T1000 (cell line): ENCODE data around the gene DNM3.
A peak's percentile ranks its signal among the peaks of the same experiment; 100 is the strongest.

Experiments
- DNase-seq: peaks from one replicate; lab custom pipeline; 2025; ENCODE audit warnings: mixed read lengths; lab: John Stamatoyannopoulos, UW

DNM3 gene

DNA sequence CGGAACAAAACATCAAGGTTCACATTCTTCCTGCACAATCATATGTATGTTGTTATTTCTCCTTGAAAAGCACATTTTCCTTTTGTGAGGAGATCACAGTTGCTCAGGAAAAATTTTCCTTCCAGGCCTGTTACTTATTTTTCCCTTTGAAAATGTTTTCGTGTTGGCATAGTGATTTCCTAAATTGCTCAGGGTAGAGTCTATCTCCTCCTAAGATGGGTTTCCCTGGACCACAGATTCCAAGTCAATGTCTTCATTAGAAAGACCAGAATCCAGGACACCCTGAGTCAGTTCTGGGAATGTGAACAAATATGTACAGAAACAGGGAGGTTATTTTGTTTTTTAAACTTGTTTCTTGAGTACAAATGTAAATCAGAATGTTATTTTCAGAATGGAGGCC, 484.8 kb downstream of the DNM3 start:
- no peak for DNase-seq

DNA sequence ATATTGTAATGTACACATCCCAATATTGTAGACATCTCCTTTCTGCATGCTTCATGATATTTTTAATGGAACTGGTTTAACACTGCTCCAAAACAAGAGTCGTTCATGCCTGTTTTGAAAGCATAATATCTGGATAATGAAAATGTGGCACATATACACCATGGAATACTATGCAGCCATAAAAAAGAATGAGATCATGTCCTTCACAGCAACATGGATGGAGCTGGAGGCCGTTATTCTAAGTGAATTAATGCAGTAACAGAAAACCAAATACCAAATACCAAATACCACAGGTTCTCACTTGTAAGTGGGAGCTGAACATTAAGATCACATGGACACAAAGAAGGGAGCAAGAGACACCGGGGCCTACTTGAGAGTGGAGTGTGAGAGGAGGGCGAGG, 487.0 kb downstream of the DNM3 start:
- no peak for DNase-seq

- DNase-seq = no peak
These were observed 490.9 kb downstream of the DNM3 start for GRCh38 chr1:172332230-172332629.

GRCh38 chr1:172335377-172335776, 494.1 kb downstream of the DNM3 start:
- no peak for DNase-seq

- no peak for DNase-seq
These were observed 497.0 kb downstream of the DNM3 start for GRCh38 chr1:172338295-172338735.

DNA sequence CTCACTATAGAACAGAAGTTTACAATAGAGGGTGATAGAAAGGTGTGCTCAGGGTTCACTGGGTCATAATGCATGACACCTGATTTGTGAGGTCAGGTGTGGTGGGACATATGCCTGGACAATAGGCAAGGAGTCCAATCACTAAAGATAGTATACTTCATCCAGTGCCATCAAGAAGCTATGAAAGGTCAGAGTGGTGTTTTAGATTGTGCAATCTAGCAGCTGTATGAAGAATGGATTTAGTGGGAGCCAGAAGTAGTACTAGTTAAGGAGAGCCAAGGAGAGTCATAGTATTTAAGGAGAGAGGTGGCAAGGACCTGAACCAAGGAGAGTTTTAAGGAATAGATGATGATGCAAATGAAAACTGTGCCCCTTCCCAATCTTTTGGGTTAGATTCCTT, 498.5 kb downstream of the DNM3 start:
- no peak for DNase-seq

GRCh38 chr1:172340520-172340919, 499.2 kb downstream of the DNM3 start:
- no peak for DNase-seq

DNA sequence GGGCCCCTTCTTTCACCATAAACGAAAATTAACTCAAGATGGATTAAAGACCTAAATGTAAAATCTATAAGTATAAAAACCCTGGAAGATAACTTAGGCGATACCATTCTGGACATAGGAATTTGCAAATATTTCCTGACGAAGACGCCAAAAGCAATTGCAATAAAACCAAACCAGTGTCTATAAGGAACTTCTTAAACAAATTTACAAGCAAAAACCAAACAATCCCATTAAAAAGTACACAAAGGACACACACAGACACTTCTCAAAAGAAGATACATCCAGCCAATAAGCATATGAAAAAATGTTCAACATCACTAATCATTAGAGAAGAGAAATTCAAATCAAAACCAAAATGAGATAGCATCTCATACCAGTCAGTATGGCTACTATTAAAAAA, 500.4 kb downstream of the DNM3 start:
- no peak for DNase-seq

DNA sequence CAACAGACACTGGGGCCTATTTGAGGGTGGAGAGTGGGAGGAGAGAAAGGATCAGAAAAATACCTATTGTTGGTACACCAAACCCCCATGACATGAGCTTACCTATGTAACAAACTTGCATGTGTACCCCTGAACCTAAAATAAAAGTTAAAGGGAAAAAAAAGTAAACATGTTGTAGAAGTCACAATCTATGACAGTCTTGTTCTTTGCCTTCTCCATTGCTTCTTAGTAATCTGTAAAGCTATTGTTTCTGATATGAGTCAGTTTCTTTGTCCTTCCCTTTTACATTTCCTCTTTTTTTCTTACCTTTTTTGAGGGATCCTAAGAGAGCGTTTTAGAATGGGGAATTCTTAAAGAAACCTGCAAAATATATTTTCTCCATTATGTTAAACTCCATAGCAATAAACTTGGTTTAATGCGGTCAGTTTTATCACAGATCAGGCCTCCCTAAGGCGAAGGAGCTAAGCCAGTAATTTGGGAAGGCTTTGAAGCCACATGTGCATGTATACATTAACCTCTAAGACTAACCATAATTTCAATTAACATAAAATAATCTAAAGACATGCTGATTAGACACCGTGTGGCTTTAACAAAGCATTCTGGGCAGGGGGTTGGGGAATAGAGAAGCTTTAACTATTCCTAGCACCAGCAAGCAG, 501.4 kb downstream of the DNM3 start:
- no peak for DNase-seq

- DNase-seq = peak; percentile 20
These were observed 502.2 kb downstream of the DNM3 start for GRCh38 chr1:172343240-172344160.

DNA sequence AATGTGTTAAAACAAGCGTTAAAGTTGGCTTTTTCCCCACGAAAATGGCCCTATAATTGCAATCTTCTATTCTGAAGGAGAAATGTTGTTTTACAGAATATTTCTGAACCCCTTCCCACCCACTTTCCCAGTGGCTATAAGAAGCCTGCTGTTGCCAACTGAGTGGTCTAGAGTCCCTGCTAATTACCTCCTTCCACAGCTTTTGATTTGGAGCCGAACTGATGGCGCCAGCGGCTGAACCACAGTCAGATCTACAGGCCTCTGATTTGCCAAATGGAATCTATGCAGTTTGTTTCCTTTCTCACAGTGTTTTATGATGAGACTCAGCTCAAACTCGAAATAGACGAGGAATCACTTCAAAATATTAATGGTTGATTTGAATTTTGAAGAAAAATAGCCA, 503.1 kb downstream of the DNM3 start:
- DNase-seq = no peak

DNA sequence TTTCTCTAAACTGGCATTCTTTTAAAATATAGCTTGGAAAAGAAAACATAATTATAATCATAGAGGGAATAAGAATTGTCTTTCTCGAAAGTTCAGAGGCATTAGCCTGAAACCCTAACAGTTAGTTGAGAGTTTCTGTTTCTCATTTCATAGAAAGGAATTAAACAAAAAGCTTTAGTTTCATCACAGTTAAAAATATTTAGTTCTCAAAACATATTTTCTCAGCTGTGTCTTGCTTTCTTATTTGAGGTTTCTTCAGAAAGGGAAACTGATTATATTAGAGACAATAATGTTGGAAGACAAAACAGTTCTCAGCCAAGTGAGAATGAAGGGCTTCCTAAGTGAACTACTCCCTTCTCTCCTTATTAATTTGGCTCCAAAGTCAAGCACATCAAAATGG, 503.8 kb downstream of the DNM3 start:
- DNase-seq = no peak

GRCh38 chr1:172347416-172347815, 506.1 kb downstream of the DNM3 start:
- no peak for DNase-seq

- no peak for DNase-seq
These were observed 509.6 kb downstream of the DNM3 start for GRCh38 chr1:172350856-172351255.

DNA sequence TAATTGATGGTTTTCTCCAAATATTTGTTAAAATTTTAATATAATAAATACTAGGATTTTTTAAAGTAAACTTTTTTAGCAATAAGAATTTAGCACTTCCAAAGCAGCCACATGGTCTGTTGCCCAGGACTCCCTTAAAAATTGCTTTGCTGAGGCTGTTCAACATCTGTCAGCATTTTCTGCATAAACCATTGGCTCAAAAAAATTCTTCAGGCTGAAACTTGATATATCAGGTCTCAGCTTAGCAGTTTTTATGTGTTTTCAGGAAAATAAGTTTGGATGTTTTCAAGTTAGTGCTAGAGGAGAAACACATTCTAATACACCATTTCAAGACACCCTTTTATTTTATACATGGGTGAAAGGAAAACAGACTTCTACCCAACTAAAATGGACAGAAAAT, 510.0 kb downstream of the DNM3 start:
- DNase-seq = no peak

DNA sequence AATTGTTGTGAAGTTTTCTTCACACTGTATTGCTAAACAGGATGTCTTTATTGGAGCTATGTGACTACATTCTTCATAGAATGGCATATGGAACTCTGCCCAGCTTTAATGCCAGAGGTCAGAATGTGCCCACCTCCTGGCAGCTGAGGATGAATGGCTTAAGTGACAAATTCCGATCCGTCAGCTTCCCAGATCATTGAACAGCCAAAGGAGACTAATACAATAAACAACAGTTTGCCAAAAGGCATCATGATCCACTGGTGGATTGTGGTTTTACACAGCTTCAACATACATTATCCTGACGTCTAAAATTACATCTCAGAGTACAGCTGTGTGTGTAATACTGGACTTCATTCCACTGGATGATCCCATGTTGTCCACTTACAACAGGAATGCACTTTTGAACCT, 510.5 kb downstream of the DNM3 start:
- DNase-seq = no peak

DNA sequence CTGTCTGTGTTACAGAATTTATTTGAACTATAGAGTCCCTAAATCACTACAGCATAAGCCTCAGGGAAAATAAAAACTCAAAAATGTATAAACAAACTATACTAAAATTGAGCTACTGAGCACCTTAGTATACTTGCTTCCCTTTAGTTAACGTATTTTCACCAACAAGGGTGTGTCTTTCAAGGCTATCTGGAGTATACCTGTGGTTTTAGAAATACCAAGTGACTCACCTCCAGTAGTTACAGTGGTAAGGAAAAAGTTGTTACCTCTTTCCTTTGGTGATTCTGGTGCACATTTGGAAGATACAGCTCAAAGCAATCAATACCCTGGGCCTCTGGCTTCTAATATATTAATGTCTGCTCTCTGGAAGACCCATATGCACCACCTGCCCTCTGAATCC, 511.1 kb downstream of the DNM3 start:
- no peak for DNase-seq

DNA sequence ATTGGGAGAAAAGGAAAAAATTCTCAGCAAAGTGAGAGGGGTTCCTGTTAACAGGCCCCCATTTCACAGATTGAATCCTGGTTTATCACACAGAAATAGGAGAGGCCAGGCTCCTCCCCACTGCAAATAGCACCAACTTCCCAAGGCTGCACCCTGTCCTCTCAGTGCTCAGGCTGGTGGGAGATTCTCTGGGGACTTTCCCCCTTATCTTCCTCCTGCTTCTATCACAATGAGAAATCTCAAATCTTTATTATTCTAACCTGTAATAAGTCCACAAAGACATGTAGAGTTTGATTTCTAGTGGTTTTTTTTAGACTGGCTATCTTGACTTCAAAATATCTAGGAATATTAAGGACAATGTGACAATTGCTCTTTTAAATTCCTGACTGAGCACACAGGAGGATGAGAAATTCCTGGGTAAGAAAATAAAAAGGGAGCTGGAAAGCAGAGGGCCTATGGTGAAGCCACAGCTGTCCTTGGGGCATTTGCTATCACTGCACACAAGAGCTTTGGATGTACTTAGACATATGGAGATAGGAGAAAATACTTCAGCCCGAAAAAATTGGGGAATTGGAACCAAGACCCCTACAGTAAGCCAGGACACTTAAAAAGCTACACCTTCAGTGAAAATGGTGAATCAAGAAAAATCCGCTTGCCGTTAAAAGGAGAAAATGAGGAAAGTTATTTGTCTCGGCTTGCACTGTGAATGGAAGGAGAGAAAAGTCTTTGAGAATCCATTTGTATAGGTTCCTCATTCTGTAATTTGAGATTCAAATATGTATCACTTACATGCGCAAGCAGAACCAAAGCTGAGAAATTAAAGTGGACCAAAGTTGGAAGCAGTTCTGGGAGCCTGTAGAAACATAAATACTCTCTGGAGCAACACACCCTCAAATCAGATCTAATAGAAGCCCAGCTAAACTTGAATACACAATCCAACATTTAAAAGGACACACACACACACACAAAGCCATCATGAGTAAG, 513.3 kb downstream of the DNM3 start:
- no peak for DNase-seq

DNA sequence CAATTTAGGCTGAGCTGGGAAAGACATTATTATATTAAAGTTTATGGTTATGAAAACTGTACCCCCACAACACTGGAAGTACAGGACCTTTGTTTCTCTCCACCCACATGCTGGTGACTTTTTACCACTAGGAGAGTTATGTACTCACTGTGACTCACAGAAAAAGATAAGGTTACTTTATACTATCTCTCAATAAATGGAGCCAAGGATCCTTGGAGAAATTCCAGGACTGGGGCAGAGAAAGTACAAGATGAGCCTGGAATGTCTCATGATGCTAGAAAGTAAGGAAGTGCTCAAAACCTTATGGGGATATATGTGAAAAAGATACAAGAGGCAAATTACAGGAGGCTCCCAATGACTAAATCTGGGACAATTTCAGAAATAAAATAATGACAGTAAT, 515.3 kb downstream of the DNM3 start:
- no peak for DNase-seq

DNA sequence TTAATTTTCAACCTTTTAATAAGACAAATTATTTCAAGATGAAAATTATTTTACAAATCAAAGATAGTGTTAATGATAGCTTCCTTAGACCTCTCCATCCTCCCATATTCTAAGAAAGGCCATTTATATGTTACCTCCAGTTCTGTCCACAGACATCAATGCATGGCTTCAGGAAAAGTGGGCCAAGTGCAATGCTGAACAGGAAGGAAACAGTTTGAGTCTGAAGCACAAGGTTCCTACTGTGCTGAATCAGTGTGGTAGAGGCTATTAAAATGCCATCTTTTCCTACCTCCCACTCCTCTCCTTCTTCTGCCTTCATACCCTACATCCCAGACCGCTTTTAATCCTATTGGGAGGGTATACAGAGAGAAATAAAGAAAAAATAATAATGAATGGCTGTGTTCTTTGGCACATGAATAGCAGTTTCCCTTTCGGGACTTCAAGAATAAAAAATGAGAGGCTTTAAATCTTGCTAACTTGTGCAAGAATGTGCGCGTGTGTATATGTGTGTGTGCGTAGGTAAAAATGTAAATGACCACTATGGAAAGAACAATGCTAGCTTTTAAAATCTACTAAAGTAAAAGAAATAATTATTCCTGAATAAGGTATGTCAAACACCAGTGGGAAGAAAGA, 516.6 kb downstream of the DNM3 start:
- no peak for DNase-seq

- DNase-seq = no peak
These were observed 518.2 kb downstream of the DNM3 start for GRCh38 chr1:172359491-172359999.

DNA sequence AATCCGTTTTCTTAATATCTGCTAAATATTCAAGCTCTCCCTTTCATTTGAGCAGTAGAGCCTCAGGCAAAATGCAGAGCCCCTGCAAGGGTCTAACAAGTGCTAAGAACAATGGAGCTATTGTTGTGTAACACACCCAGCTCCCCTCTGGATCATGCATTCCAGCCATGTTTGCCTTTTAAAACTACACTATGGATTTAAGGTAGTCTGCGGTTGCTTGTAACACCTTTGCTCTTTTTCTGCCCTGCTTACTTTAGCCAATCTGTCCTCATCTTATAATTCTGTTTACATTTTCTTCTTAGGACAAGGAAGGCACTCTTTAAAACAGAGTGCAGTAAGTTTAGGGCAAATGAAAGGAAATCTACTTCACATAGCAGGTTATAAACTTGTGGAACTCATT, 519.2 kb downstream of the DNM3 start:
- DNase-seq = no peak
